GM19467 (cell line): ENCODE measurements around the gene INS.

Source experiments
- ATAC-seq: cut with Tn5 transposase; IDR thresholded peaks from one replicate; pipeline ENCODE4 v1.9.1; 2021; ENCODE audit warnings: mild to moderate bottlenecking, moderate library complexity; ENCODE audit not compliant: unreplicated experiment

INS gene

GRCh38 chr11:2160736-2161259, at the start of gene INS:
TSS of gene INS (minus strand) at chr11:2161209. CDS start at chr11:2160971, 238 bp downstream.
- no peak for ATAC-seq

GRCh38 chr11:2210366-2211112, 49.5 kb upstream of the INS start:
- no peak for ATAC-seq

- no peak for ATAC-seq
These were observed 48.9 kb upstream of the INS start for GRCh38 chr11:2209900-2210321.

DNA sequence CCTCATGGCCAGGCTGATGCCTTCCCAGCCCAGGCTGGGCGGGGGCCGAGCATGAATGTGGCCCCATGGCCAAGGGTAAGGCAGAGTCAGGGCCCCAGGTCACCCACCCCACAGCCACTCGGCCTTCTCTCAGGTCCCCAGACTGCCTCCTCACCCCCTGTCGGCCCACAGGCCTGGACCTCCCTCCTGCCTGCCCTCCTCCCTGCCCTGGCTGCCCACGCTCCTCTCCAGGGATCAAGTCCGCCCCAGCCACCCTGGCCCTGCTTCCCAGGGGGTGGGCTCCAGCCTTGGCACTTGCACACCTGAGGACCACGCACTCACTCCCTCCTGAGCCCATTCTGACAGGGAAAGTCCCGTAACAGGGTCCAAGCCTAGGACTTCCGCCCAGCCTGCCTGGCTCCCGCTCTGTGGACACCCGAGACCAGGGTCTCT, 48.4 kb upstream of the INS start:
- no peak for ATAC-seq

- ATAC-seq: no peak
These were observed 47.8 kb upstream of the INS start for GRCh38 chr11:2208691-2209369.

DNA sequence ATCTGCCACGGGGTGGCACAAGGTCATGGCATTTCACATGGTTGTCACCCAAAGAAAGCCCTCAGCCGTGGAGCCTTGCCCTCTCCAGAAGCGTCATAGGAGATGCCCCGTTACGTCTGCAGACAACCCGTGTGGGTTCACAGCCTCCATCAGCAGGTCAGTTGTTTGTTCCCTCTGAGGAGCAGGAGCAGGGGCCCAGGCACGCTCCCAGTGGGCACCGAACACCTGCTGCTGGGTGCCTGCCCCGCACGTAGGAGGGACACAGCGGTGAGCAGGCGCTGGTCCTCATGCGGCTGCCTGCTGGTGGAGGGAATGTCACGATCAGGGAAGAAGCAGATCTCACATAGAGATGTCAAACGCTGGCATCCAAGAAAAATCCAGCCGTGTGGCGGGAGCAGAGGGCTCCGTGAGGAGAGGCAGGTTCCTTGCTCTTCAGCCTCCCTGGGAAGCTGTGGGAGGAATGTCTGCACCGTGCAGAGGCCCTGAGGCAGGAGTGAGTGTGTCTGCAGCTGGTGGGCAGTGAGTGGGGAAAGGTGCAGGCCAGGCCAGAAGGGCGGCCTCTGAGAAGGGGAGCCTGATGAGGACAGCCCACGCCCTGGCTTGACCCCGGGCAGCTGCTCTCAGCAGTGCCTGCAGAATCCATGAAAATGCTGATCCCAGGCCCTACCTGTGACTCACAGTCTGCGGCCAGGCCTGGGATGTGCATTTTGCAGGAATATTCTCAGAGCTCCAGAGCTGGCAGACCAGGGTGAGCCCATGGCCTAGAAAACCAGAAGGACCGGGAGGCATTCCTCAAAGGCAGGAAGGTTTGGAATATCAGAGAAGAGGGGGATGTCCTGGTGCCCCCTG, 47.0 kb upstream of the INS start:
- no peak for ATAC-seq

DNA sequence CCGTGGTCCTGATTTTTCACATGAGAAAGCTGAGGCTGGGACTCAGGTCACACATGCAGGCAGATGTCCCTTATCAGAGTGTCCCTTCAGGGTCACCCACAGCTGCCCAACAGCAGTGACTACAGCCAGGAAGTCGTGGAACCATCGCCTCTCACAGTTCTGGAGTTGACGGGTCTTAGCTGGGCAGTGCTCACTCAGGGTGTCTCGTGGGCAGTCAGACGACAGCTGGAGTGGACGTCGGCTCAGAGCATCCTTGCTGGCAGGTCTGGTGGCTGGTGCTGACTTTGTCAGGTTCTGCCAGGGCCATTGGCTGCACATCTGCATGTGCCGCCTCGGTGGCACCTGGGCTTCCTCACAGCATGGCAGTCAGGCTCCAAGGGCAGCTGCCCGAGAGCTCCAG, 46.2 kb upstream of the INS start:
- no peak for ATAC-seq

DNA sequence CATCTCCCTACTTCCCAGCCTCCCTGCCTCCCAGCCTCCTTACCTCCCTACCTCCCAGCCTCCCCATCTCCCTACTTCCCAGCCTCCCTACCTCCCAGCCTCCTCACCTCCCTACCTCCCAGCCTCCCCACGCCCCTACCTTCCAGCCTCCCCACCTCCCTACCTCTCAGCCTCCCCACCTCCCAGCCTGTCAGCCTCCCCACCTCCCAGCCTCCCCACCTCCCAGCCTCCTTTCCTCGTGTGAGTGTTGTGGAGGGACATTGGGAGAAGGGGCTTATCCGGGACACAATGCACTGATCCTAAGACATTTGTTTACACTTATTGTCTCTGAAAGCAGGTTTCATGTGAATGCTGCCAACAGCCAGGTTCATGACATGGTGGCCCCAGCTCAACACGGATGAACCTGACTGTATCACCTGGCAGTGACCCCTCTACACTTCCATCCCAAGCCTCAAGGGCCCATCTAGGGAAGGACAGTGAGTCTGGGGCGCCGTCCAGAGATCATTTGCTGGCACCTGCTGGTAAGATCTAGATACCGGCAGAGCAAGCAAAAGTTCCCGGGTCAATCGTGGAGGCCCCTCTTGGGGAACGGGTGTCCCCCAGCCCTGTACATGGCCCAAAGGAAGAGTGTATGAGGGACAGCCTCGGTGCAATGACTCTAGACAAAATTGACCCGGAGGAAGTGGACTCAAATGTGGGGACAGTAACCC, 45.1 kb upstream of the INS start:
- ATAC-seq: no peak

GRCh38 chr11:2205214-2205720, 44.3 kb upstream of the INS start:
- no peak for ATAC-seq

- no peak for ATAC-seq
These were observed 43.6 kb upstream of the INS start for GRCh38 chr11:2204361-2205213.

GRCh38 chr11:2203440-2204259, 42.6 kb upstream of the INS start:
- ATAC-seq: no peak

DNA sequence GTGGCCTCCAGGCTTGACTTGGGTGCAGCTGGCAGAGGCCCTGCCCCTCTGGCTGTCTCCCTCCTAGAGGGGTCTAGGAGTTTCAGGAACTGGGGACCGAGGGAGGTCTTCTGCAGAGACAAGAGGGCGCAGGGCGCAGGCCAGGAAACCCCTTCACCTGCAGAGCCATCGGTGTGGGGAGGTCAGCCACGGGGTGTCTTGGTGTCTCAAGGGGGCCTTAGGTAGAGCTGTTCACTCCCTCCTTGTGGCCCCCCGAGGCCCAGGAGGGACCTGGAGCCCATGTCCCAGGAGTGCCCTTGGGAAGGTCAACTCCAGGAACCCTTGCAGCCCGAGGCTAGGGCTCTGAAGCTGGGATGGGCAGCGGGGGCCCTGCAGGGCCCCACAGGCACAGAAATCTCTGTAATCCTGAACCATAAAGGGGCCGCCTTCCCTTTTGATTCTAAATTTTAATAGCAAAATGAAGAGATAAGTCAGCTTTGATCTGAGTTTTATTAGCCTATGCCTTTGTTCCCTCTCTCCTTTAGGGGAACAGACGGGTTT, 42.0 kb upstream of the INS start:
- ATAC-seq: no peak

GRCh38 chr11:2202071-2202899, 41.3 kb upstream of the INS start:
- no peak for ATAC-seq

DNA sequence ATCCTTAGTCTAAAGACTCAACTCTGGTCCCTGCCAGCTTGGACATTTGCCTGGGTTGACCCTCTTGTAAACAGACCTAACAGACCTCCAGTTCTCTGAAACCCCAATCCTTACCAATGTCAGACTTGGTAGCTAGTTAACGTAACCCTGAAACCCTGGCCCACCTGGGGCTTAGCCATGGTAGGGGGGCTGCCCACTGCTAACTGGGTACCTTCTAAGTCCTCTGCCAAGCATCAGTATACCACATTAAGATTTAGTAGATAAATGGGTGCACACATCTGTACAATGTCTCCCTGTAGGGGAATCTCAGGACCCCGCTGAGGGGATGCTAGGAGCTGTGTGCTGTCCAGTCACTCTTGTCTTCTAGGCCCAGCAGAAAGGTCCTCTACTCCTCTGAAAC, 40.5 kb upstream of the INS start:
- no peak for ATAC-seq

DNA sequence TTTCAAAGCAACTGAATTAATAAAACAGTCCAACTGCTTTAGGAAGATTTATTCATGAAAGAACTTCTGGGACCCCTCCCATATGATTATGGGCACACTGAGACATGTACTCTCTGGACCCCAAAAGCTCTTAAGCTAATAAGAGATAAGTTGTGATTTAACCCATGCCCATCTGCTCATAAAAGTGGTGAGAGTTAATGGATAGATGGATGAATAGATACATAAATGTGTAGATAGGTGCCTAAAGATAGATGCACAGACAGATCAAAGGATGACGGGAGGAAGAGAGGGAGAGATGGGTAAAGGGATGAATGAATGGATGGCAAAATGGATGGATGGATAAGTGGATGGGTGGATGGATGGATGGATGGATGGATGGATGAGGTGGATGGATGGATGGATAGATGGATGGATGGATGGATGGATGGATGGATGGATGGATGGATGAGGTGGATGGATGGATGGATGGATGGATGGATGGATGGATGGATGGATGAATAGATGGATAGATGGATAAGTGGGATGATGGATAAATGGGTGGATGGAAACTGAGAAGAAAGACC, 40.0 kb upstream of the INS start:
- ATAC-seq: no peak

GRCh38 chr11:2200536-2200935, 39.5 kb upstream of the INS start:
- no peak for ATAC-seq
